Mucosa of rectum (tissue), 2 donors: ENCODE data around the gene BTD.

Experiments
- H3K27ac ChIP-seq, 2 donors: one replicate each; pipeline ENCODE4 v1.7.0; 2013; ENCODE audit warnings: inconsistent platforms in 2 of 2, low read depth in 2 of 2, low read length in 2 of 2
- H3K27me3 ChIP-seq, 2 donors: one replicate each; pipeline ENCODE4 v1.7.0; 2013; ENCODE audit warnings: low read length in 2 of 2; ENCODE audit not compliant: control insufficient read depth in 2 of 2, insufficient read depth in 2 of 2
- H3K36me3 ChIP-seq, 2 donors: one replicate each; pipeline ENCODE4 v1.7.0; 2013; ENCODE audit warnings: low read length in 2 of 2; ENCODE audit not compliant: control insufficient read depth in 2 of 2, insufficient read depth in 2 of 2
- H3K4me1 ChIP-seq, 2 donors: one replicate each; pipeline ENCODE4 v1.7.0; 2013; ENCODE audit warnings: low read length in 2 of 2, mild to moderate bottlenecking in 1 of 2; ENCODE audit not compliant: control insufficient read depth in 2 of 2, insufficient read depth in 2 of 2
- H3K4me3 ChIP-seq, 2 donors: one replicate each; pipeline ENCODE4 v1.7.0; 2013; ENCODE audit warnings: low read length in 2 of 2
- H3K9ac ChIP-seq, 2 donors: one replicate each; pipeline ENCODE4 v1.7.0; 2013; ENCODE audit warnings: low read length in 2 of 2, low read depth in 1 of 2, mild to moderate bottlenecking in 1 of 2
- H3K9me3 ChIP-seq, 2 donors: one replicate each; pipeline ENCODE4 v1.7.0; 2013; ENCODE audit warnings: low read length in 2 of 2; ENCODE audit not compliant: control insufficient read depth in 2 of 2
- donor health status: healthy.
- donor health status: Normal muscosa, but diverticular disease.

The BTD gene

DNA sequence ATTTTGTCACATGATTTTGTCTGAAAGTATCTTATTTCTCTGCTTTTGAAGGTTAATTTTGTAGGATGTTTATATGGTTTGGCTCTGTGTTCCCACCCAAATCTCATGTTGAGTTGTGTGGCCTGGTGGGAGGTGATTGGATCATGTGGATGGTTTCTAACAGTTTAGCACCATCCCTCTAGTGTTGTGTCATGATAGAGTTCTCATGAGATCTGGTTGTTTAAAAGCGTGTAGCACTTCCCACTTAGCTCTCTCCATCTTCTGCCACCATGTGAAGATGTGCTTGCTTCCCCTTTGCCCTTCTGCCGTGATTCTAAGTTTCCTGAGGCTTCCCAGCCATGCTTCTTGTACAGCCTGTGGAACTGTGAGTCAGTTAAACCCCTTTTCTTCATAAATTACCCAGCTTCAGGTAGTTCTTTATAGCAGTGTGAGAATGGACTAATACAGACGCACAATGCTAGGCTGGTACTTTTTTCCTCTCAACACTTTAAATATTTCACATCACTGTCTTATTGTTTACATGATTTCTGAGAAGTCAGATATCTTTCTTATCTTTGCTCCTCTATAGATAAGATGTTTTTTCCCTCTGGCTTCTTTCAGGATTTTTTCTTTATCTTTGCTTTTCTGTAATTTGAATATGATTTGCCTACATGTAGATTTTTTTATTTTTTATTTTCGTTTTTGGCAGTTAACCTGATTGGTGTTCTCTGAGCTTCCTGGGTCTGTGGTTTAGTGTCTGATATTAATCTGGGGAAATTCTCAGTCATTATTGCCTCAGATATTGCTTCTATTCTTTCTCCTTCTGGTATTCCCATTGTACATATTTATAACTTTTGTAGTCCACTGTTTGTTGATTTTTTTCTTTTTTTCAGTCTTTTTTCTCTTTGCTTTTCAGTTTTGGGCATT lies 22.2 kb downstream of the BTD start:
- Histone ChIP-seq H3K9me3 (peaks cover 2 to 5% of the 10 kb centered on the region in 2 donors), H3K4me1 (no peaks in the 10 kb centered on the region), H3K36me3 (peaks cover 0 to 2% of the 10 kb centered on the region in 2 donors), H3K27ac (no peak overlapping the region), H3K9ac (no peak overlapping the region), H3K27me3 (no peaks in the 10 kb centered on the region), H3K4me3 (no peak overlapping the region)

- no peak overlapping the region for H3K4me3 ChIP-seq
- H3K36me3 ChIP-seq = peaks cover 0 to 2% of the 10 kb centered on the region in 2 donors
- H3K27me3 ChIP-seq = no peaks in the 10 kb centered on the region
- no peak overlapping the region for H3K9ac ChIP-seq
- no peak overlapping the region for H3K27ac ChIP-seq
- no peaks in the 10 kb centered on the region for H3K4me1 ChIP-seq
- no peaks in the 10 kb centered on the region for H3K9me3 ChIP-seq
These were observed 27.4 kb downstream of the BTD start for GRCh38 chr3:15628967-15629366.

DNA sequence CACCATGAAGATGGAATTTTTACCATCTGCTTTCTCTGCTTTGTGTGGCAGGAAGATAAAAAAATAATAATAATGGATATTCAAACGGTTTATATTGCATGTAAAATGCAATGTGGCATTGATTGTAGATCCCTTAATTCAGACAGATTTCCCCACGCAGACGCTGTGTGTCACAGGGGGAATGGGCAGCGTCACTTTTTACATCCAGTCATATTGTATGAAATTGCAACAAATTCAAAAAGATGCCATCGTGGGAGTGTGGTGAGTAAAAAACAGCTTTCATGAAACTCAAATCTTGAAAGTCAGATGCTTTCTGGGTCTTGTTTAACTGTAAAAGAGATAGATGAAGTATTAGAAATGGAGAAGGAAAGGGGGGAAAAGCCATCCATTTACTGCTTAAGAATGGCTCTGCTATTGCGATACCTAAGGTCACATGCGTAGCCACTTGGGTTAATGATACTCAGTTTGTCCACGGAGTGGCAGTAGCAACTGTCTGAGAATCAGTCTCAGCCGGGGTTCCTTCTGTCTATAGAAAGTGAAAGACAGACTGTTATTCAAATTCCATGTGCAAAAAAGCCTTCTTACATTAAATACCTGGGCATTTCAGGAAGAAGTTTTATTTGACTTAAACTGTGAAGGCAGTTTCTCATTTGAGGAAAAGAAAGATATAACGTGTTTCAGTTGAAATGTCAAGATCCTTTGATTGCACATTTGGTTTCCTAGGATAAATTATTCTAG lies 28.5 kb downstream of the BTD start:
- Histone ChIP-seq H3K4me3 (peak overlapping the region; percentile 30 to 51), H3K27me3 (no peaks in the 10 kb centered on the region), H3K36me3 (peaks cover 0 to 2% of the 10 kb centered on the region in 2 donors), H3K4me1 (no peaks in the 10 kb centered on the region), H3K27ac (no peak overlapping the region), H3K9ac (no peak overlapping the region), H3K9me3 (no peaks in the 10 kb centered on the region)

- Histone ChIP-seq H3K27ac (no peak overlapping the region), H3K27me3 (no peaks in the 10 kb centered on the region), H3K4me1 (no peaks in the 10 kb centered on the region), H3K9me3 (no peaks in the 10 kb centered on the region), H3K4me3 (peak overlapping the region; percentile 30 to 51), H3K9ac (no peak overlapping the region), H3K36me3 (peaks cover 0 to 2% of the 10 kb centered on the region in 2 donors)
These were observed 29.3 kb downstream of the BTD start for GRCh38 chr3:15630646-15631350.

- no peak overlapping the region for H3K9ac ChIP-seq
- no peak overlapping the region for H3K27ac ChIP-seq
- H3K27me3 ChIP-seq = no peaks in the 10 kb centered on the region
- H3K4me1 ChIP-seq = no peaks in the 10 kb centered on the region
- H3K9me3 ChIP-seq = no peaks in the 10 kb centered on the region
- H3K36me3 ChIP-seq = peaks cover 0 to 2% of the 10 kb centered on the region in 2 donors
- no peak overlapping the region for H3K4me3 ChIP-seq
These were observed 30.1 kb downstream of the BTD start for GRCh38 chr3:15631426-15632211.

DNA sequence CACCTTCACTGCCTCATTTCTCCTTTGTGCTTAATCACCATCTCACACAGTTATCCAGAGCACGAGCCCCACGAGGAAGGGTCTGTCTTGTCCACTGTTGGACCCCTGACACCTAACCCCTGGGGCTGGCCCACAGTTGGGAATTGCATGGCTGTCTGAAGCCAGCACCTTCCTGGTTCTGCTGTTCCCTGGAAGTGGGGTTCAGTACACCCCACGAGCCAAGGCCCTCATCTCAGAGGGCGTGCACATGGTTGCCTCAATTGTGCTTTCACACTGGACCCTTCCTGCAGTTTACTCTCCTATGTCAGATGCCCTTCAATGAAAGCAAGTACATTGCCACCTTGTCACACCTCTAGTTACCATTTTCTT lies 30.7 kb downstream of the BTD start:
- no peak overlapping the region for H3K9ac ChIP-seq
- no peaks in the 10 kb centered on the region for H3K36me3 ChIP-seq
- H3K9me3 ChIP-seq = no peaks in the 10 kb centered on the region
- H3K4me3 ChIP-seq = no peak overlapping the region
- no peaks in the 10 kb centered on the region for H3K4me1 ChIP-seq
- no peaks in the 10 kb centered on the region for H3K27me3 ChIP-seq
- H3K27ac ChIP-seq = no peak overlapping the region

GRCh38 chr3:15633159-15633558 lies 31.6 kb downstream of the BTD start:
- Histone ChIP-seq H3K27ac (no peak overlapping the region), H3K27me3 (no peaks in the 10 kb centered on the region), H3K9me3 (no peaks in the 10 kb centered on the region), H3K4me1 (no peaks in the 10 kb centered on the region), H3K4me3 (no peak overlapping the region), H3K36me3 (no peaks in the 10 kb centered on the region), H3K9ac (no peak overlapping the region)

DNA sequence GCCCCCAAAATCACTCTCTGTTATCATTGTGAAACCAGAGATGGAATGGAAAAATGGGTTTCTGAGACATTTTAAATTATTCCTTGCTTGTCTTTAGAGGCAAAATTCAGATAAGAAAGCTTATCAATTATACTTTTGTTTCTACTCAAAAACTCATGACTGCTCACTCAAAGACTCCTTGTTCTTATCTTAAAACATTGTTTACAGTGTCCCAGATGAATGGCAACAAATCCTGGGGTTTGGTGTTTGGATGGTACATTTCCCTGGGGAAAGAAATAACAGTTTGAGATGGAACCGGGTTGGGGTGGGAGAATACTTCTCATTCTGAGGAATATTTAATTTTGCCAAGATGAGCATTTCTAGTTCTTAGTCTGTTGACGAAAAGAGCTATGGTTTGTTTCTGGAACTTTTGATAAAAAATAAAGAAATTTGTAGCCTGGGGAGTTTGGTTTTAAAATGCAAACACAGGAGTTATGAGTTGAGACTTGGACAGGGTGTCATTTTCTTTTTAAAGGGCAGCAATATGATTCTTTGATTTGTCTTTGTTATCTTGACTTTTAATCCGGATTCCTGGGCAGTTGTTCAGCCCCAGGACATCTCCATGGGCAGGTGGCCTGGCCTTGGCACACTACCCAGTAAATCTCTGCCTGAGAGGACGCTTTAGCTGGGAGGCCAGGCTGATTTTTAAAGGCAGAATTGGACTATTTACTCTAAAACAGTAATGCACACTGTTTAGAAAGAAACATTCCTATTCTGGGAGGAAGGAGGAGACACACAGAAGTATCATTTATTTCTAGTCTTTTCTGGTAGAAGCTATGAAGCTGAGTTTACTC lies 32.4 kb downstream of the BTD start:
- Histone ChIP-seq H3K4me1 (no peaks in the 10 kb centered on the region), H3K27me3 (no peaks in the 10 kb centered on the region), H3K4me3 (no peak overlapping the region), H3K36me3 (no peaks in the 10 kb centered on the region), H3K9ac (no peak overlapping the region), H3K9me3 (no peaks in the 10 kb centered on the region), H3K27ac (peak overlapping the region in 1 of 2 donors; percentile 34)

DNA sequence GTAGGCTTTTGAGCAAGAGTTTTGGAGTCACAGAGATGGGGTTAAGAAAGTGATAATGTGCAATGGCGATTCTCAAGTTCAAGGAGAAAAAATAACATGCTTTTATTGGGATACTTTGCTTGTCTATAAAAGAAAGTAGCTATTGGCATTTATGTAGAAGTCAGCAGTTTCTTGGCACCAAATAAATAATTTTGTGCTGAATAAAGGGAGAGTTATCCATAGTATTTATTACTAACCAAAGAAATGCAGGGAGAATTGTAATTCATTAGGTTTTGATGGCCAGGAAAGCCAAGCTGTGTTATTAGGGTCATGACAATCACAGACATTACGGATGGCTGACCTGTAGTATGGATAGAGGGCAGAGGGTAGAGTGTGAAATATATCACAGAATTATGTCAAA lies 33.1 kb downstream of the BTD start:
- Histone ChIP-seq H3K4me3 (no peak overlapping the region), H3K36me3 (no peaks in the 10 kb centered on the region), H3K9ac (no peak overlapping the region), H3K9me3 (no peaks in the 10 kb centered on the region), H3K27me3 (no peaks in the 10 kb centered on the region), H3K4me1 (no peaks in the 10 kb centered on the region), H3K27ac (peak overlapping the region in 1 of 2 donors; percentile 34)
